Endothelial cell of umbilical vein (primary cell): ENCODE results near the gene ATP1A4.

Source experiments
- EZH2 ChIP-seq: IDR thresholded peaks from 2 replicates; pipeline ENCODE4 v1.6.1; 2012; ENCODE audit warnings: borderline replicate concordance, low read depth, mild to moderate bottlenecking, moderate library complexity, low read length, inconsistent platforms; ENCODE audit not compliant: severe bottlenecking
- FOS ChIP-seq: IDR thresholded peaks from 2 replicates; pipeline ENCODE4 v1.6.1; 2011; ENCODE audit warnings: mild to moderate bottlenecking, low read length, moderate library complexity, borderline replicate concordance; ENCODE audit not compliant: insufficient read depth
- GATA2 ChIP-seq: IDR thresholded peaks from 2 replicates; pipeline ENCODE4 v1.7.0; 2011; ENCODE audit warnings: low read depth, mild to moderate bottlenecking, moderate library complexity, mixed read lengths, low read length; ENCODE audit not compliant: insufficient read length, insufficient read depth
- JUN ChIP-seq: IDR thresholded peaks from 2 replicates; pipeline ENCODE4 v1.6.1; 2011; ENCODE audit warnings: borderline replicate concordance, low read depth; ENCODE audit not compliant: insufficient read length, insufficient read depth
- MYC ChIP-seq: IDR thresholded peaks from one replicate; pipeline ENCODE4 v1.6.1; 2011; ENCODE audit warnings: mild to moderate bottlenecking, low read depth, low read length
- POLR2A ChIP-seq: IDR thresholded peaks from 2 replicates; pipeline ENCODE4 v1.6.1; 2012; ENCODE audit warnings: low read depth, mild to moderate bottlenecking, control low read depth, low read length
- POLR2AphosphoS5 ChIP-seq: IDR thresholded peaks from 2 replicates; pipeline ENCODE4 v1.6.1; 2012; ENCODE audit warnings: low read depth, mild to moderate bottlenecking, control low read depth, low read length, moderate library complexity; ENCODE audit not compliant: insufficient read depth
- TF ChIP-seq, protein P1 (sequence below), 2 donors: IDR thresholded peaks; 1 replicate in 1 of 2; 2 replicates in 1 of 2; pipeline ENCODE4 v1.5.1; 2011; ENCODE audit warnings: low read length in 2 of 2, mild to moderate bottlenecking in 2 of 2, moderate library complexity in 2 of 2, control low read depth in 1 of 2, inconsistent platforms in 1 of 2, low read depth in 1 of 2; ENCODE audit not compliant: insufficient read depth in 1 of 2; ENCODE audit errors: extremely low read depth in 1 of 2
- TF ChIP-seq, protein P2 (sequence below): IDR thresholded peaks from 2 replicates; pipeline ENCODE4 v1.6.1; 2011; ENCODE audit not compliant: insufficient read depth, insufficient read length

DNA sequence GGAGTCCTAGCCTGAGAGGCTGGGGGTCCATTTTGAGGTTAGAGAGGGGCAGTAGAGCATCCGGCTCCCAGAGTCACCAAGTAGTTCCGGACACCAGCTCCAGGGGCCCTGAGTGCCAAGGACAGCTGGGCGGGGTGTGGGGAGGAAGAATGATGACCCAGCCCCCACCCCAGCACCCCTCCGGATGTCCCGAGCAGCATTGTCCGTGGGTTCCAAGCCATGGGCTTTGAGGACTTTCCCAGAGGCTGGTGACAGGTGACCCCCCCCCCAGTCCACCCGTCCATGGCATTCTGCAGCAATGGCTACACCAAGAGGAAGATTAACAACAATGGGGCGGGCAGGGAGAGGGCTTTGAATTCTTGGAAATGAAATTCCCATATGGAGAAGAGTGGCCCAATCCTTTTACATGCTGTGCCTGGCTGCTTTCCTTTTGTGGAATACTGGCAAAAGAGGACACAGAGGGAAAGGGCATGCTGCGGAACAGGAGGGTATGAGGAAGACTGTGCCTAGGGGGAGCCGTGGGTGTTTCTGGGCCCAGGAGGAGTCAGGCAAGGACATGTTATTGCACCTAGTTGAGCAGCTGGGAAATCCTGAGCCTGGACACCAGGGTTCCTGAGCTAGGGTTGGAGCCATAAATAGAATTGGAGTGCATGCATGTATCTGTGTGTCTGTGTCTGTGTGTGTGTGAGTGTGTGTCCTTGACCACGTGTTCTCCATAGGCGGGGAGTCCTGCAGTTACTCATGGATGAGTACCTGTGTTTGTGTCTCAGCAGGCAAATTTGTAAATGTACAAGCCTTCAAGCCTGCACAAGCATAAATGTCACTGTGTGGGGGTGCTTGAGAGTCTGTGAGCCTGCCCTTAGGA is 34.9 kb upstream of the ATP1A4 start:
- TF ChIP-seq POLR2A, result no peak
- no peak for TF ChIP-seq POLR2AphosphoS5
- TF ChIP-seq JUN, result no peak
- TF ChIP-seq, protein P1, sequence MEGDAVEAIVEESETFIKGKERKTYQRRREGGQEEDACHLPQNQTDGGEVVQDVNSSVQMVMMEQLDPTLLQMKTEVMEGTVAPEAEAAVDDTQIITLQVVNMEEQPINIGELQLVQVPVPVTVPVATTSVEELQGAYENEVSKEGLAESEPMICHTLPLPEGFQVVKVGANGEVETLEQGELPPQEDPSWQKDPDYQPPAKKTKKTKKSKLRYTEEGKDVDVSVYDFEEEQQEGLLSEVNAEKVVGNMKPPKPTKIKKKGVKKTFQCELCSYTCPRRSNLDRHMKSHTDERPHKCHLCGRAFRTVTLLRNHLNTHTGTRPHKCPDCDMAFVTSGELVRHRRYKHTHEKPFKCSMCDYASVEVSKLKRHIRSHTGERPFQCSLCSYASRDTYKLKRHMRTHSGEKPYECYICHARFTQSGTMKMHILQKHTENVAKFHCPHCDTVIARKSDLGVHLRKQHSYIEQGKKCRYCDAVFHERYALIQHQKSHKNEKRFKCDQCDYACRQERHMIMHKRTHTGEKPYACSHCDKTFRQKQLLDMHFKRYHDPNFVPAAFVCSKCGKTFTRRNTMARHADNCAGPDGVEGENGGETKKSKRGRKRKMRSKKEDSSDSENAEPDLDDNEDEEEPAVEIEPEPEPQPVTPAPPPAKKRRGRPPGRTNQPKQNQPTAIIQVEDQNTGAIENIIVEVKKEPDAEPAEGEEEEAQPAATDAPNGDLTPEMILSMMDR (IDR thresholded peaks at IDR 0.05; ENCODE audit: extremely low read depth in 1 of 2, insufficient read depth in 1 of 2, low read depth in 1 of 2, low read length in 2 of 2), result no peak
- TF ChIP-seq EZH2, result no peak
- TF ChIP-seq, protein P2, sequence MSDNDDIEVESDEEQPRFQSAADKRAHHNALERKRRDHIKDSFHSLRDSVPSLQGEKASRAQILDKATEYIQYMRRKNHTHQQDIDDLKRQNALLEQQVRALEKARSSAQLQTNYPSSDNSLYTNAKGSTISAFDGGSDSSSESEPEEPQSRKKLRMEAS, result no peak
- TF ChIP-seq GATA2, result no peak
- no peak for TF ChIP-seq FOS
- no peak for TF ChIP-seq MYC
